HG02610 (cell line): ENCODE data around the gene GPD1L.
"Not testable (repeated sequence)": the region's sequence is repeated elsewhere in the genome, so short reads cannot be mapped to it uniquely, and the experiment has no call there.

Experiments
- ATAC-seq: cut with Tn5 transposase; IDR thresholded peaks from one replicate; pipeline ENCODE4 v1.9.1; 2021; ENCODE audit warnings: mild to moderate bottlenecking, moderate library complexity; ENCODE audit not compliant: unreplicated experiment

Gene GPD1L

GRCh38 chr3:32180141-32180784, 73.8 kb downstream of the GPD1L start:
- ATAC-seq: no peak

- ATAC-seq: no peak
Measured at GRCh38 chr3:32181365-32181764, 74.9 kb downstream of the GPD1L start.

- no peak for ATAC-seq
Measured at GRCh38 chr3:32181796-32182195, 75.4 kb downstream of the GPD1L start.

- no peak for ATAC-seq
Measured at GRCh38 chr3:32184187-32184730, 77.8 kb downstream of the GPD1L start.

- no peak for ATAC-seq
Measured at GRCh38 chr3:32186097-32186496, 79.7 kb downstream of the GPD1L start.

GRCh38 chr3:32186876-32187275, 80.5 kb downstream of the GPD1L start:
- no peak for ATAC-seq

- no peak for ATAC-seq
Measured at GRCh38 chr3:32189693-32190092, 83.3 kb downstream of the GPD1L start.

- ATAC-seq: not testable (repeated sequence)
Measured at GRCh38 chr3:32190556-32190955, 84.1 kb downstream of the GPD1L start.

GRCh38 chr3:32193101-32193500, 86.7 kb downstream of the GPD1L start:
- no peak for ATAC-seq

GRCh38 chr3:32194653-32195052, 88.2 kb downstream of the GPD1L start:
- ATAC-seq: no peak

- no peak for ATAC-seq
Measured at GRCh38 chr3:32195995-32196540, 89.6 kb downstream of the GPD1L start.

GRCh38 chr3:32197991-32198390, 91.6 kb downstream of the GPD1L start:
- ATAC-seq: no peak

GRCh38 chr3:32198714-32199113, 92.3 kb downstream of the GPD1L start:
- ATAC-seq: no peak

- no peak for ATAC-seq
Measured at GRCh38 chr3:32200490-32200889, 94.1 kb downstream of the GPD1L start.

- ATAC-seq: no peak
Measured at GRCh38 chr3:32200992-32201758, 94.8 kb downstream of the GPD1L start.

- ATAC-seq: no peak
Measured at GRCh38 chr3:32202496-32202895, 96.1 kb downstream of the GPD1L start.

- no peak for ATAC-seq
Measured at GRCh38 chr3:32203854-32204253, 97.4 kb downstream of the GPD1L start.

- ATAC-seq: no peak
Measured at GRCh38 chr3:32208447-32208846, 102.0 kb downstream of the GPD1L start.

GRCh38 chr3:32215185-32215584, 108.8 kb downstream of the GPD1L start:
- ATAC-seq: no peak

GRCh38 chr3:32216172-32216783, 109.9 kb downstream of the GPD1L start:
- no peak for ATAC-seq

GRCh38 chr3:32217339-32217738, 110.9 kb downstream of the GPD1L start:
- no peak for ATAC-seq
